NCI-H345 treated with DMSO at 0.1 percent for 48 hours (cell line): ENCODE results near the gene SH2D1B.
"Not testable (repeated sequence)": the region's sequence is repeated elsewhere in the genome, so short reads cannot be mapped to it uniquely, and the experiment has no call there.

Experiments used
- DNase-seq: peaks from one replicate; lab custom pipeline; 2025; ENCODE audit not compliant: unreplicated experiment; lab: John Stamatoyannopoulos, UW

The SH2D1B gene, protein sequence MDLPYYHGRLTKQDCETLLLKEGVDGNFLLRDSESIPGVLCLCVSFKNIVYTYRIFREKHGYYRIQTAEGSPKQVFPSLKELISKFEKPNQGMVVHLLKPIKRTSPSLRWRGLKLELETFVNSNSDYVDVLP

DNA sequence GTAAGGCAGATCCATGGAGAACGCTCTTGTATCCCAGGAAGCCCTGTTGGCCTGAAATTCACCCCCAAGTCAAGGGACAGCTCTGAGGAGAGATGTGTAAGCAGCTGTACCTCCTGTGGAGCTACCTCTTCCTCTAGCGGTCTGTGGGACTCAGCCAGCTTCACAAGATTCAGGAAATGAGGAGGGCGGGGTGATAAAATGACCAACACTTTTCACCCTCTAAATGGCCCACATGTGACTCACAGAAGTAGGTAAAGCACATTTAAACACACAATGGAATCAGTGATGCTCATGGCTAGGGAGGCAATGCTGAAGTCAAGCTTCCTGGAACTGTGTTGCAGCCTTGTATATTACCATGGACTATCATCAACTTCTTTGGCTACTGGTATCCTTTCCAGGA lies at the start of gene SH2D1B:
SH2D1B (minus strand) TSS at position 135 of the 400 bp plus-strand sequence; CDS start at position 15, 120 bp downstream.
- DNase-seq, result no peak

- DNase-seq, result no peak
Observed at GRCh38 chr1:162458236-162458635, 46.3 kb upstream of the SH2D1B start.

DNA sequence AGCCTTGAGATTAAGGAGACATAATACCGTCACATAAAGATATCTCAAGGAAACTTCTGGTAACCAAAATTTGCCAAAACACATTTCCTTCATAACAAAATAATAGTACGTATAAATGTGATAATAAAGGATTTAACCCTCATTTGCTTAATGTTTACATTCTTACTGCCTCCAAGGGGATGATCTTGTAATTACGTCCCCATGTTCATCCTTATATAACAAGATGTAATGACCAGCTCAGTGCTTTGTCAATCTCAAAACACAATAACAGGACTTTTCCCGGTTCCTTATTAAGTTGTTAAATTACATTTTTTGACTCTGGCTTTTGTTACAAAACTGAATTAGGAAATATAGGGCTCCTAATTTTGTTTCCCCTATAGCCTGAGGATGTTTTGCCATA lies 44.4 kb upstream of the SH2D1B start:
- no peak for DNase-seq

DNA sequence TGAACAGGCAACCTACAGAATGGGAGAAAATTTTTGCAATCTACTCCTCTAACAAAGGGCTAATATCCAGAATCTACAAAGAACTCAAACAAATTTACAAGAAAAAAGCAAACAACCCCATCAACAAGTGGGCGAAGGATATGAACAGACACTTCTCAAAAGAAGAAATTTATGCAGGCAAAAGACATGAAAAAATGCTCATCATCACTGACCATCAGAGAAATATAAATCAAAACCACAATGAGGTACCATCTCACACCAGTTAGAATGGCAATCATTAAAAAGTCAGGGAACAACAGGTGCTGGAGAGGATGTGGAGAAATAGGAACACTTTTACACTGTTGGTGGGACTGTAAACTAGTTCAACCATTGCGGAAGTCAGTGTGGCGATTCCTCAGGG lies 42.4 kb upstream of the SH2D1B start:
- not testable (repeated sequence) for DNase-seq

GRCh38 chr1:162446946-162447345 lies 35.0 kb upstream of the SH2D1B start:
- no peak for DNase-seq

DNA sequence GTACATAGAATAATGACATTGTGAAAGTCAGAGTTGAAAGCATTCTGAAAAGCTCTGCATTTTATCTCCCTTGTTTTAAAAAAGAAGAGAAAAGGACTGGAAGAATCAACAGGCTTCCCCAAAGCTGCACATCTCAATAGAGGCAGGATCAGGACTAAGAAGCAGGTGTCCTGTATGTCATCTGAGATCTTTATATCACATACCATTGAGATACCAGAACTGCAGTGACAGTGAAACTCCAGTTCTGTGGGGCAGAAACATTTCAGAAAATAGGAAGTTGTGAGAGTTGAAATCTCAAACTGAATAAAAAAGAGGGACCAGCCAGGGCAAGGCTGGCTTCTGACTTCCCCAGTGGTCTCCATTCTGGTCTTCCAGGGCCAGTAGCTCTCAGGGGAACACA lies 33.0 kb upstream of the SH2D1B start:
- no peak for DNase-seq

- not testable (repeated sequence) for DNase-seq
Observed at GRCh38 chr1:162432977-162433713, 21.2 kb upstream of the SH2D1B start.

DNA sequence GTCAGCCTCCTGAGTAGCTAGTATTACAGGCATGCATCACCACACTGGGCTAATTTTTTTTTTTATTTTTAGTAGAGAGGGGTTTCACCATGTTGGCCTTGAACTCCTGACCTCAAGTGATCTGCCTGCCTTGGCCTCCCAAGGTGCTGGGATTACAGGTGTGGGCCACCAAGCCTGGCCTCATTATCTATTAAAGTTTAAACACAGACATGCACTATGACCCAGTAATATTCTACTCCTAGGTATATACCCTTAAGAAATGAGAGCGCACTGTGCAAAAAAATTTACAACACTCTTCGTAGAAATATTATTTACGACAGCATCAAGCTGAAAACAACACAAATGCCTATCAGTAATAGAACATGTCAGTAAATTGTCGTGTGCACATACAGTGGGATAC lies 18.6 kb upstream of the SH2D1B start:
- no peak for DNase-seq

DNA sequence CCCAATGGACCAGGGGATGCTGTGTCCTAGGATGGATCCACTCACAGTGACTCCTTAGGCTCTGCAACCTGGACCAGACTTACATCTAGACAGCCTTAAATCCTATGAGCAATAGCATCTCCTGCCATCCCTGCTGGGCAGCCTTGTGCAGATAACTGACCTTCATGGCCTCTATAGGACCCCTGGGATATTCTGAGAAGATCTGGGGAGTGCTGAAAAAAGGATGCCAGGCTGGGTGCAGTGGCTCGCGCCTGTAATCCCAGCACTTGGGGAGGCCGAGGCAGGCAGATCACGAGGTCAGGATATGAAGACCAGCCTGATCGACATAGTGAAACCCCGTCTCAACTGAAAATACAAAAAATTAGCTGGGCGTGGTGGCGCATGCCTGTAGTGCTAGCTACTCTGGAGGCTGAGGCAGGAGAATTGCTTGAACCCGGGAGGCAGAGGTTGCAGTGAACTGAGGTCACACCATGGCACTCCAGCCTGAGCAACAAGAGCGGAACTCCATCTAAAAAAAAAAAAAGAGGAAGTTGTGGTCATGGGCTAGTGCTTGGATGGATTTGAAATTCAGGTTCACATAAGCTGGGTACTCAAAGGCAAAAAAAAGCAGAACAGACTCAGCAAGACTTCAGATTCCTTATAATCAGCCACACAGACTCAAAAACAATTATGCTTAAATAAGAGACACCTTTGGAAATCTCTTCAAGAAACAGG lies 10.9 kb upstream of the SH2D1B start:
- no peak for DNase-seq

- no peak for DNase-seq
Observed at GRCh38 chr1:162421258-162422164, 9.6 kb upstream of the SH2D1B start.

GRCh38 chr1:162420120-162420519 lies 8.2 kb upstream of the SH2D1B start:
- DNase-seq, result no peak

DNA sequence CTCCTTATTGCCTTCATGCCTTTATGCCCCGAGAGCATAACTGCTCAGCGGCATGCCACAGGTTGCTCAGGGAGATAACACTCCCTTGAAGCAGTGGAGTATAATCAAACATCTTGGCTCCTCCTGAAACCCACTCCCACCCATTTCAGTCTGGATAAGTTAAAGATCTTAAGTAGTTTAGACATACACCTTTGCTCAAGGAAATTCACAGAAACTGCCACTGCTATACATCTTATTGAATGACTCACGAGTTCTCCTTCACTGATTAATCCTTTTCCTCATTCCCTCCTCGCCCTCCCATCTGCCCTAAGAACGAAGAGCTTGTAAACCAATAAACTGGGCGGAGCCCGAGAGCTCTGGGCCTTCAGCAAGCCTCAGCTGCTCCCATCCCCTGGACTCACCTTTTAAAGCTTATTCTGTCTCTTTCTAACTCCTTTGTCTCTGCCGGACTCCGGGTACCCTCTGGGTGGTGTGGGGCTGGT lies 7.6 kb upstream of the SH2D1B start:
- not testable (repeated sequence) for DNase-seq

- not testable (repeated sequence) for DNase-seq
Observed at GRCh38 chr1:162418584-162418983, 6.6 kb upstream of the SH2D1B start.

GRCh38 chr1:162417650-162418049 lies 5.7 kb upstream of the SH2D1B start:
- no peak for DNase-seq

- no peak for DNase-seq
Observed at GRCh38 chr1:162416909-162417308, 5.0 kb upstream of the SH2D1B start.

DNA sequence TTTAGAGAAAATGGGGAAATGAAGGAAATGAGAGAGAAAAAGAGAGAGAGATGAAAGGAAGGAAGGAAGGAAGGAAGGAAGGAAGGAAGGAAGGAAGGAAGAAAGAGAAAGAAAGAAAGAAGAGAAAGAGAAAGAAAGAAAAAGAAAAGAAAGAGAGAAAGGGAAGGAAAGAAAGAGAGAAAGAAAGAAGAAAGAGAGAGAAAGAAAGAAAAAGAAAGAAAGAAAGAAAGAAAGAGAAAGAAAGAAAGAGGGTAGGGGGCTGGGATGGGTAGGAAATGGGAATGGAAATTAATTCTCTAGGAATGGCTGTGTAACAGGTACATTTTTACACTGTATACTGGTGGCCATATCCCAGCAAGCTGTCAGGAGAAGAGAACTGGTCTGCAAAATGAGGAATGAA lies 4.3 kb upstream of the SH2D1B start:
- DNase-seq, result no peak

DNA sequence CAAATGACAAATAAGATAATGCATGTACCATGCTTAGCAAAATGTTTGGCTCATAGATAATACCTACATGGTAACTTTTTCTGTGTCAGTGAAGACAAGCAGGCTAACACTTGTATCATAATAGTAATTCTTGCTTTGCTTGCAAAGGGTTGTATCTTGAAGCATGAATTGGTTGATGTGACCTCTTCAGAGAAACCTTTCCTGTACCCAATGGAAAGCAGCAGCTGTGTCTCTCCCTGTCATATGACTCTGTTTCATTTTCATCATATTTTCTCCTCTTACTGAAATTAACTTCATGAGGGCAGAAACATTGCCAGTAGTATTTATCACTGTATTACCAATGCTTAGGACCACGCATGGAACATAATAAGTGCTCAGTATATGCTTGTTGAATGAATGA lies 4.4 kb downstream of the SH2D1B start:
- no peak for DNase-seq

- no peak for DNase-seq
Observed at GRCh38 chr1:162406811-162407210, 5.1 kb downstream of the SH2D1B start.

GRCh38 chr1:162405800-162406199 lies 6.1 kb downstream of the SH2D1B start:
- DNase-seq, result no peak

DNA sequence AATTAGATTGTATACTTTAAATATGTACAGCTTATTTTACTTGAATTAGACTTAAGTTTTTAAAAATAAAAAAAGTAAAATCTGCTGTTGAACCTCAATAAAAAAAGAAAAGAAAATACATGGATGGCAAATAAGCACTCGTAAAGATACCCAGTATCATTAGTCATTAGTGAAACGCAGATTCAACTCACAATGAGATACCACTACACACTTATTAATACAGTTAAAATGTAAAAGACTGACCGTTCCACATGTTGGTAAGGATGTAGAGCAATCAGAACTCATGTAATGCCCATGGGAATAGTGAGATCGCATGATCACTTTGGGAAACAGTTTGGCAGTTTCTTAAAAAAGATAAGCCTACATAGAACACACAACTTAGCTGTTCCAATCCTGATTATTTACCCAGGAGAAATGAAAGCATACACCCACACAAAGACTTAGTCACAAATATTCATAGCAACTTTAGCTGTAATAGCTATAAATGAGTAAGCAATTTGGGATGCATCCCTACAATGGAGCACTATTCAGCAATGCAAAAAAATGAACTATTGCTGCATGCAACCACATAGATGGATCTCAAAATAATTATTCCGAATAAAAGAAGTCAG lies 7.3 kb downstream of the SH2D1B start:
- DNase-seq, result no peak
